ENCODE measurements around the gene GNB1.
"Not testable (repeated sequence)": the region's sequence is repeated elsewhere in the genome, so short reads cannot be mapped to it uniquely, and the experiment has no call there.

The GNB1 gene

GRCh38 chr1:1758692-1759455 lies 132.0 kb downstream of the GNB1 start:
- DNase-seq = no peak

GRCh38 chr1:1758059-1758621 lies 132.7 kb downstream of the GNB1 start:
- DNase-seq = no peak

GRCh38 chr1:1757422-1758058 lies 133.3 kb downstream of the GNB1 start:
- DNase-seq = no peak

GRCh38 chr1:1756661-1757421 lies 134.0 kb downstream of the GNB1 start:
- no peak for DNase-seq

- DNase-seq = no peak
Observed at GRCh38 chr1:1755852-1756251, 135.0 kb downstream of the GNB1 start.

- DNase-seq = no peak
Observed at GRCh38 chr1:1755426-1755825, 135.5 kb downstream of the GNB1 start.

- no peak for DNase-seq
Observed at GRCh38 chr1:1754051-1754815, 136.7 kb downstream of the GNB1 start.

- DNase-seq = no peak
Observed at GRCh38 chr1:1753607-1754005, 137.3 kb downstream of the GNB1 start.

GRCh38 chr1:1752636-1753606 lies 138.0 kb downstream of the GNB1 start:
- no peak for DNase-seq

- no peak for DNase-seq
Observed at GRCh38 chr1:1752190-1752589, 138.7 kb downstream of the GNB1 start.

- not testable (repeated sequence) for DNase-seq
Observed at GRCh38 chr1:1749941-1750340, 140.9 kb downstream of the GNB1 start.

GRCh38 chr1:1748686-1749321 lies 142.1 kb downstream of the GNB1 start:
- no peak for DNase-seq

- not testable (repeated sequence) for DNase-seq
Observed at GRCh38 chr1:1746566-1746909, 144.3 kb downstream of the GNB1 start.

- not testable (repeated sequence) for DNase-seq
Observed at GRCh38 chr1:1745651-1746565, 145.0 kb downstream of the GNB1 start.

- not testable (repeated sequence) for DNase-seq
Observed at GRCh38 chr1:1742529-1742928, 148.4 kb downstream of the GNB1 start.

GRCh38 chr1:1741013-1741412 lies 149.9 kb downstream of the GNB1 start:
- not testable (repeated sequence) for DNase-seq

GRCh38 chr1:1738799-1739337 lies 152.0 kb downstream of the GNB1 start:
- not testable (repeated sequence) for DNase-seq

GRCh38 chr1:1737675-1738590 lies 153.0 kb downstream of the GNB1 start:
- DNase-seq = not testable (repeated sequence)

Data from KG1 (cell line).